Endometrium (tissue), 2 donors: Measurements from ENCODE around the gene TM7SF2.
"Not testable (repeated sequence)": the region's sequence is repeated elsewhere in the genome, so short reads cannot be mapped to it uniquely, and the experiment has no call there.

Experiments used
- FAIRE-seq: peaks from 2 replicates; lab custom pipeline; 2012; peaks lifted over from hg19 to GRCh38; lab: Jason Lieb, UNC
- donor health status: control.
- donor health status: control.

TM7SF2 gene

DNA sequence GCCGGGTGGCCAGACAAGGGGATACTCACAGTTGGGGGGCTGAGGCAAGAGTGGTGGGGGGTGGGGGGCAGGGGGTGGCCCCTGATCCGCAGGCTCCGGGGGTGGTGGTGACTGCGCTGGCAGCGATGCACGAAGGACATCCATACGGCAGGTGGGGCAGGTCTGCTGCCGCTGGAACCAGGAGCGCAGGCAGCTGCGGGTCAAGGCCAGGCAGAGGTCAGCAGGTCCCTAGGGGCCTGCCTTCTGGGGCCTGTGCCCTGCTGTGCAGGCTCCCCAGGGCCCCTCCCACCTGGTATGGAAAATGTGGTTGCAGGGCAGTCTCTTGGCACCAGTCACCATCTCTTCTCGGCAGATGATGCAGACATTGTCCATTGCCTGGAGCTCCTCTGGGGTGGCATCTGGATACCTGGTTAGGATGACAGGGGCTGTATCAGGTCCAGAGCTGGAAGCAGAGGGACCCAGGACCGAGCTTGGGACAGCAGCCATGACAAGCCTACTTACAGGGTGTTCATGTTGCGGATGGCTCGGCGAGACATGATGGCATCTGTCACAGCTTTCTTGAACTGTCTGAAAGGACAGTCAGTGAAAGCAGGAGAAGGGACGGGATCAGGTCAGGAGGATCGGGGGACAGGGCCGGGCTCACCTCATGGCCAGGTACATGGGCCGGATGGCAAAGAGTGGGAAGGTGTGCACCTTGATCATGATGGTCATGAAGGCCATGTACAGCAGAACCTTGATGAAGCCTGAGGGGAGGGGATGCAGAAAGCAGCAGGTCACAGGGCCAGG lies 19.2 kb downstream of the TM7SF2 start:
- FAIRE-seq, result no peak

DNA sequence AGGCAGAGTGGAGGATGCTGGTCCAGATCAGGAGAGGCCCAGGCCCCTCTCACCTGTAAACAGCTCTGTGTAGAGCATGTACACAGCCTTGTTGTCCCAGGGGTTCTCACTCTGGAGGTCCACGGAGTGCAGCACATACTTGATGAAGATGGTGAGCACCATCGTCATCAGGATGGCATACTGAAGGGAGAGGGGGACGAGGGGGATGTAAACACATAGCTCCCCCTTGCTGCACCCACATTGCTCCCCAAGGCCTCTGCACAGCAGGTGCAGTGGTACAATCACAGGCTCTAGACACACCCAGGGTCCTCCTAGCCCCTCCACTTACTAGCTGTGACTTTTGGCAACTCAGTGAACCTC lies 19.7 kb downstream of the TM7SF2 start:
- FAIRE-seq, result no peak

DNA sequence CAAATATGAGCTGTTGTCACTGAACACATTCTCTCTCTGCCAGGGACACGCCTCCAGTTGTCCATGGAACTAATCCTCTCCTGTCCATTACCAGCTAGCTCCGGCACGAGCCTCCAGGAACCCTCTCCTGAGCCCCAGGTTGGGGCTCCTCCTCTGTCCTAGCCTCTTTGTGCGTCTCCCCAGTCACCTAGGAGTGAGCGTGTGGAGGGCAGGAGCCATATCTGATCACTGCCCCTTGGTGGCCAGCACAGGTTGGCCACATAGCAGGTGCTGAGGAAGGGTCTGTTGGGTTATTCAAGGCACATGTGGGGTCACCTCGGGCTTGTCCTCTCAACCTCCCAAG lies 20.2 kb downstream of the TM7SF2 start:
- FAIRE-seq, result no peak

DNA sequence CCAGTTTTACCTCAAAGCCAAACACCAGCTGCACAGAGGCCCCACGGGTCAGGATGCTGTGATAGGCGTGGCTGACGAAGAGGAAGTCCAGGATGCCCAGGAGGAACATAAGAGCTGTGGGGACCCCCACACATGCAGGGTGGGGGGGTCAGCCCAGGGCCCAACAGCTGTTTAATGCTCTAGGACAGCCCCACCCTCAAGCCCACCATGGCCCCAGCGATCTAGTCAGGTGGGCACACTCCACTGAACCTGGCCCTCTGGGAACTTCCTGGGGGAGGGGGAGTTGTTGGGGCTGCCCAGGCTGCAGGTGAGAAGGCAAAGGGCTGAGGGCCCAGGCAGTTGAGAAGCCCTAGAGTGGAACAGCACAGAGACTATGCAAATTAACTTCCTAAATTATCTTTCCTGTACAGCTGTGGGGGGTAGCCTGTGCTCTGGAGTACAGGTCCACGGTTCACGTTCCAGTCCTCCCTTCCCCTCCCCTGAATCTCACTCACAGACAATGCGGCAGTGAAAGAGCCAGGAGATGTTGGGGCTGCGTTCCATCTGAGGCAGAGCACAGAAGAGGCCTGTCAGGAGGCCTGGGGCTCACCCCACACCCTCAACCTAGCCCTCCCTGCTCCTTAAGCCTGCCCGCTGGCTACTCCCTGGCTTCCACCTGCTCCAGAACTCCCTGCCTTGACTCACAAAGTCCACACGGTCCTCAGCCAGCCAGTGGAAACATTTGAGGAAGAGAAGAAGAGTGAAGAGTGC lies 20.7 kb downstream of the TM7SF2 start:
- no peak for FAIRE-seq

DNA sequence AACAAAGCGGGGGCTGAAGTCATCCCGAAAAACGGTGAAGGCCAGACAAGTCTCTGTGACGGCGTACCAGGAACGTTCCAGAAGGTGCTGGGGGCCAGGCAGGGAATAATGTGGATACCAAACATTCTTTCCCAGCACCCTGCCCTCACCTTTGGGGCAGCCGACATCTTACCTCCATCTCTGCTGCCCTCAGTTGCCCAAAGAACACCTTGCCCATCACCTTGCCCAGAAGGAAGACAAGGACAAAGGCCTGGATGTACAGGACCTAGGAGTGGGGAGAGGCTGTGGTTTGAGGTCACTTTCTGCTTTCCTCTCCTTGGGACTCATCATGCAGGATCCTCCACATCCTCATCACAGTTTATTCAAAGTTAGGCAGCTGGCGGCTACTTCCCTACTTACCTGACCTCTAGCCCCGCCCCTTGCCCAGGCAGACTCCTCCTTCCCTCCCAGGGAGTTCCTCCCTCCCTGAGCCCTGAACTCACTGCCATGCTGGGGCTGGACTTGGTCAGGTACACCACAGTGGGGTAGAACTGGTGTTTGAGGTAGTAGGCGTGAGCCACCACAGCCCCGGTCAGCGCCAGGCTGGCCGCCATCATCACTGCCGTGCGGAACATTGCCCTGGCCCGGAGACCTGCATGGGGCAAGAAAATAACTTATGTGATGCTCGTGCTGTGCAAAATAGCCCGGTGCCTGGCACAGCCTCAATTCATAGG lies 21.5 kb downstream of the TM7SF2 start:
- FAIRE-seq, result no peak

DNA sequence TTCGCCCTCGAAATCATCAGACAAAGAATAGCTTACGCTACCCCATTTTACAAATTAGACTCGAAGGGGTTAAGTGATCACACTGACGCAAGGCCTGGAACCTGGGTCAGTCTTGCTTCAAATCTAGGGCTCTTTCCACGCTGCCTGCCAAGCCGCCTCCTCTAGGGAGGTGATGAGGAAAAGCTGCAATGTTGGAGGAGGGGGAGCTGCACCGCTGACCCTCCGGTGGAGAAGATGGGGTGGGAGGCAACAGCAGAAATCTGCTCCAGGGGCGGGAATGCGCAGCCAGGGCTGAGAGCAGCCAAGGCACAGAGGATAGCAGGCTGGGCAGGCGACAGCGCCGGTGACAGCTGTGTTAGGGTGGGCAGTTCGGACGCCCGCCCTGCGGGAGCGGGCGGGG lies 22.1 kb downstream of the TM7SF2 start:
- no peak for FAIRE-seq

DNA sequence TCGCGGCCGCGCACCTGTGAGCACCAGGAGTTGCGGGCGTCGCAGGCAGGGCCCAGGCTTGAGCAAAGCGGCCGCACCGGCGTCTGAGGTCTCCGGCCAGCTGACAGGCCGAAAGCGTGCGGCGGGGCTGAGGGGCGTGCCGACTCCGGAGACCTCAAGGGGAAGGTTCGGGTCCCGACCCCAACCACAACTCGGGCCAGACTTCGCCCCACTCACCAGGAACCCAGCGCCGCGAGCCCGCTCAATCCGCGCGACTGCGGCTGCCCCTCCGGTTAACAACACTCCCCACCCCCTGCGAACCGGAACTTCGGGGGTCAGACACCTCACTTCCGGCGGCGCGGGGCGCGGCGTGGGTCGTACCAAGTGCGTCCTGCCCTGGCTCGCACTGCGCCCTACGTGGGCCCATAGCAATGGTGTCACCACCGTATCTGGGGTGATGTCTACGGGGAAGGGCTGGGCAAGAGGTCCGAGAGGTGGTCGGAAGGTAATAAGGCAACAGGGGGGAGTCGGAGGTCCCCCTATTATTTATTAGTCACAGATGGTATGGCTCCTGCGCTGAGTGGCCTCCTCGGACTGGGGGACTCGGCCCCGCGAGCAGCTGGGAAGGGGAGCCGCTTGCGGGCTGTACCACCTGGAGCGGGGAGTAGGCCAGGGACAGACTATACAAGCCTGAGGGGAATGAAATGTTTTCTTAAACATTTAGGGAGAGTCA lies 22.7 kb downstream of the TM7SF2 start, which contains the start of gene SYVN1:
Gene SYVN1 (minus strand): TSS at position 280 of the 712 bp plus-strand sequence. CDS start 918 bp downstream, outside the sequence.
- FAIRE-seq, result no peak

DNA sequence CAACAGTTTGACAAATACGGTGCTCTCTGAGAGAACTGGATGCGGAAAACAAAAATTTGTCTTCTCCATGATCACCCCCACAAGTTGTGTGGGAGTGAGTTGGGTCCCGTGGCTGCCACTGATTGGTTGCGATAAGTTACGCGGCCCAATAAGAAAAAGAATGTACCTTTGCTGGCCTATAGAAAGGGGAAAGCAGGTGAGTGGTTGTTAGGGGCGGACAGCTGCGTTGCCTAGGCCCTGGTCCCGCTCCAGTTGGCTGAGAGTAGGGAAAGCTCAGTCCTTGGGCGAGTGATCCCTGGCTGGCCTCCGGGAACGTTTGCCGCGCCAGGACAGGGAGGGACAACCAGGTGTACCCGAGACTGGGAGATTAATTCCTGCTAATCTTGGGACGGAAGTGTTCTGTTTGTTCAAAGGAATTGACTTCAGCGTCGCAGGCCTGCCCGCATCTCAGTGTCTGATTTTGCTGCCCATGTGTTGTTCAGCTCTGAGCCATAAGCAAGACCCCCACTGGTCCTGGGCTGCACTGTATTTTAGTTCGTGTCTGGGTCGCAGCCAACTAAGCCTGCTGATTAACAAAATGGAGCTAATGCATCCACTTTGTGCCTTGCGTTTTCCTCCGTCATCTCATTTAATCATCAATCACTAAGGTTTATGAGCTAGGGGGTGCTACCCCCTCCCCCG lies 23.4 kb downstream of the TM7SF2 start:
- FAIRE-seq, result peak; percentile 88

DNA sequence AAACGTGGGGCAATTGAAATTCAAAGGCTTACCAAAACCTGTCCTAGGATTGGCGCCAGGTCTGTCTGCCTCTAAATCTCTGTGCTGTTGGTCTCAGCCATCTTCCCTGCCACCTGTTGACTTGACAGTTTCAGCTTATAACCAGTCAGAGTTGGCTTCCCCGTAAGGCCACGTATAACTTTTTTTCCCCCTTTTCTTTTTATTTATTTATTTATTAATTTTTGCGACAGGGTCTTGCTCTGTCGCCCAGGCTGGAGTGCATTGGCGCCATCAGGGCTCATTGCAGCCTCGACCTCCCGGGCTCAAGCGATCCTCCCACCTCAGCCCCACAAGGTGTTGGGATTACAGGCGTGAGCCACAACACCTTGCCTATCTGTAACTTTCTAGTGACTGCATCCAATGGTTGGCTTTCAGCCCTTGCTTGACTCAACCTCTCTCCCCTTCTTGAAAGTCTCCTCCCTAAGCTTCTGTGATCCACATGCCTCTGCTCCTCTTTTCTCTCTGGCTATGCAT lies 24.0 kb downstream of the TM7SF2 start:
- FAIRE-seq, result no peak

DNA sequence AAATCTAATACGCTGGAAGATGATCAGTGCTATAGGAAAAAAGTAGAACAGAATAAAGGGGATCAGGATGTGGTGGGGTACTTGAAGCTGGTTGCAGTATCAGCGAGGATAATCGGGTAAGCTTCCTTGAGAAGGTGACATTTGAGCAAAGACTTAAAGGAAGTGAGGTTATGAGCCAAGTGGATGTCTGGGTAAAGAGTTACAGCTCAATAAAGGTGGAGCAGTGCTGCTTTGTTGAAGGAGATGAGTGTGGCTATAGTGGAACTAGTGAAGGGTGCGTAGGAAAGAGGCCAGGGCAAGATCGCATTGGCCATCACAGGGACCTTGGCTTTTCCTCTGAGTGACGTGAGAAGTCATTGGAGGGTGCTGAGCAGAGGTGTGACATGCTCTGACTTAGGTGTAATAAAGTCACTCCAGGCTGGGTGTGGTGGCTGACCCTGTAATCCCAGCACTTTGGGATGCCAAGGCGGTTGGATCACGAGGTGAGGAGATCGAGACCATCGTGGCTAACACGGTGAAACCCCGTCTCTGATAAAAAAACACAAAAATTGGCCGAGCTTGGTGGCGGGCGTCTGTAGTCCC lies 24.9 kb downstream of the TM7SF2 start:
- no peak for FAIRE-seq

DNA sequence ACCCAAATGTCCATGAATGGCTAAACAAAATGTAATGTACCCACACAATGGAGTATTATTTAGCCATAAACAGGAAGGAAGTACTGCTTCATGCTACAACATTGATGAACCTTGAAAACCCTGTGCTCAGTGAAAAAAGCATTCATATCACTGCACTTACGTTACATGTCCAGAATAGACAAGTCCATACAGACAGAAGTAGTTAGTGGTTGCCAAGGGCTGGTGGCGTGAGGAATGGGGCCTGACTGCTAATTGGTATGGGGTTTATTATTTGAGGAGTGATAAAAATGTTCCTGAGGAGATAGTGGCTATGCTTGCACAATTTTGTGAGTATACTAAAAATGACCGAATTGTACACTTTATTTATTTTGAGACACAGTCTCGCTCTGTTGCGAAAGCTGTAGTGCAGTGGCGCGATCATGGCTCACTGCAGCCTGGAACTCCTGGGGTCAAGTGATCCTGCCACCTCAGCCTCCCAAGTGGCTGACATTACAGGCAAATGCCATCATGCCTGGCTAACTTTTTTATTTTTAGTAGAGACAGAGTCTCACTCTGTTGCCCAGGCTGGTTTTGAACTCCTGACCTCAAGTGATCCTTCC lies 30.3 kb downstream of the TM7SF2 start:
- no peak for FAIRE-seq

DNA sequence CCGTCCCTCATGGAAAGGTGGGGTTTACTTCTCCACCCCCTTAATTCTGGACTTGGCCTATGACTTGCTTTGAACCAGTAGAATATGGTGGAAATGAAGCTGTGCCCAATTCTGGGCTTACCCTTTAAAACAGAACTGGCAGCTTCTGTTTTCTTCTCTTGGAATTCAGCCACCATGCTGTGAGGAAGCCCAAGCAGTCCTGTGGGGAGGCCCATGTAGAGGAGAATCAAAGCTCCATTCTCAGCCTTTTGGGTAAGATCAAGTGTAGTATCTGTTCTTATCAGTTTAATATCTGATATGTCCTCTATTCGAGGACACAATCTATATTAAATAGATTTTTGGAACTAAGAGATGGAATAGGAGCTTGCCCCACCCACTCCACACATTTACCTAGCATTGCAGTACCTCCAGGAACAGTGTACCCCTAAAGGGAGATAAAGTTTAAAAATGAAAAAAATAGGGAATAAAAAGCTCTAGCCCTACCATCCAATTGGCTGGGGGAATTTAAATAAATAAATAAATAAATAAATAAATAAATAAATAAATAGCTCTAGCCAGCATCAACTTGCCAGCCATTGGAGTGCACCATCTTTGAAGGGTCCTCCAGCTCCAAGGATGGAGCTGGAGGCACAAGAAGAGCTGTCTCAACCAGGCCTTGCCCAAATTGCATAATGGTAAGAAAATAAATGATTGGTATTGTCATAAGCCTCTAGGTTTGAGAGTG lies 35.8 kb downstream of the TM7SF2 start:
- FAIRE-seq, result no peak

DNA sequence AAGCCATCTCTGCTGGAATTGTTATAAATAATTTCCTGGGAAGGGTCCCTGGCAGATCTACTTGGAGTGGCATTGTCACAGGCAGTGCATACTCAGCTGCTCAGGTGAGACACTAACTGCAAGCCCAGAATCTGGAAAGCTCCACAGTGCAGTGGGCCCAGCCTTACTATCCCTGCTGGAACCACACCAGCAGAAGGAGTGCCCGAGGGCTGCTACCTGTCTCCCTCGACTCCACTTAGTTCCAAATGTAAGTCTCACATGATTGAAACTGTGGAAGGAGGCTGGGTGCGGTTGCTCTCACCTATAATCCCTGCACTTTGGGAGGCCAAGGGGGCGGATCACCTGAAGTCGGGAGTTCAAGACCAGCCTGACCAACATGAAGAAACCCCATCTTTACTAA lies 37.0 kb downstream of the TM7SF2 start:
- no peak for FAIRE-seq

DNA sequence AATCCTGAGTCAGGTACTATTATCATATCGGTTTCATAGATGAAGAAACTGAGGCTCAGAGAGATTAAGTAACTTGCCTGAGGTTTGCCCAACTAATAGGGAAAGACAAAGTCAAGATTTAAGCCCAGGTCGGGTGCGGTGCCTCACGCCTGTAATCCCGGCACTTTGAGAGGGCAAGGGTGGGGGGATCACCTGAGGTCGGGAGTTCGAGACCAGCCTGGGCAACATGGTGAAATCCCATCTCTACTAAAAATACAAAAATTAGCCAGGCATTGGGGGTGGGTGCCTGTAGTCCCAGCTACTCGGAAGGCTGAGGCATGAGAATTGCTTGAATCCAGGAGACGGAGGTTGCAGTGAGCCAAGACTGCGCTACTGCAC lies 38.4 kb downstream of the TM7SF2 start:
- not testable (repeated sequence) for FAIRE-seq

DNA sequence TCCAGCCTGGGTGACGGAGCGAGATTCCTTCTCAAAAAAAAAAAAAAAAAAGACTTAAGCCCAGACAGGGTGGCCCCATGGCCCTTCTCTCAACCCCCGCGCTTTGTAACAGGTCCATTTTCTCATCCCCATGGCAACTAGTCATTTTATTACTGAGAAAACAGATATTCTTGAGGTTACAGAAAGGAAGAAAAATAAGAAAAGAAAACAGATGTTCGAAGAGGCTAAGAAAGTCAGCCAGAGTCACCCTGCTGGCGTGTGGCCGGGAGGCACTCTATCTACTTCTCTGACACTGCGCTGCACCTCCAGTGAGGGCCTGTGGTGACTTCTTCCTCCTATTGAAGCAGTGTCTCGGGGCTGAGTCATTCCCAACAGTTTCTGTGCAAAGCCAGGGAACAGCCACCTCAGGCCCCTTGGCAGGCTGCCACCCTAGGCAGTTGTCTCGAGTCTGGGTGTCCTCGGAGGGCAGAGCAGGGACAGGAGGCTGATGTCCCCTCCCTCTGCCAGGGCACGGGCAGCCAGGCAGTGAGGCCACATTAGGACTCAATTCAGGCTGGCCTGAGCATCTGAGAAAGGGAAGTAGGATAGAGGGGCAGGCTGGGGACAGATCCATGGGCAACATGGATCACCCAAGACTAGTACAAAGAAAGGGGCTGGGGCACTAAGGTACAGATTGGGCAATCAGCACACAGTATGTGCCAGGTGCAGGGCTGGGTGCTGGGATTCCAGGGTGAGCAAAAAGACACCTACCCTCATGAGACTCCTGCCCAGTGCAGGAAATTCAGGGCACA lies 39.0 kb downstream of the TM7SF2 start:
- FAIRE-seq, result peak; percentile 23

DNA sequence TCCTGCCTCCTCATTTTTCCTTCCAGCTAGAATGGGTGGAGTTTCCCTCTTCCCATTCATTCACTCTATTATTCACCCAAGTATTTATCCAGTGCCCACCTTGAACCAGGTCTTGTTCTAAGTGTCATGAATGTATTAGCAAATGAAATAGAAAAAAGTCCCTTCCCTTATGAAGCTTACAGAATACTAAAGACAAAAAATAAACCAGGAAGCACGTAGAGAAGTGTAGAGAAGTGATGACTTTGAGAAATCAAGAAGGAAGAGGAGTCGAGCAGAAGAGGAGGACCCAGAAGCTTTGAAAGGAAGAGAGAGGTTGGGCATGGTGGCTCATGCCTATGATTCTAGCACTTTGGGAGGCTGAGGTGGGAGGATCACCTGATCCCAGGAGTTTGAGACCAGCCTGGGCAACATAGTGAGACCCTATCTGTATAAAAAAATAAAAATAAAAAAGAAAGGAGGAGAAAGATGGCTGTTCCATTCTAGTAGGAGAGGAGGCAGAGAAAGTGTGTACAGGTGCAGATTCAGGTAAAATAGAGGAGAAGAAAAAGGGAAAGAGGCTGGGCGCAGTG lies 39.7 kb downstream of the TM7SF2 start:
- FAIRE-seq, result no peak

DNA sequence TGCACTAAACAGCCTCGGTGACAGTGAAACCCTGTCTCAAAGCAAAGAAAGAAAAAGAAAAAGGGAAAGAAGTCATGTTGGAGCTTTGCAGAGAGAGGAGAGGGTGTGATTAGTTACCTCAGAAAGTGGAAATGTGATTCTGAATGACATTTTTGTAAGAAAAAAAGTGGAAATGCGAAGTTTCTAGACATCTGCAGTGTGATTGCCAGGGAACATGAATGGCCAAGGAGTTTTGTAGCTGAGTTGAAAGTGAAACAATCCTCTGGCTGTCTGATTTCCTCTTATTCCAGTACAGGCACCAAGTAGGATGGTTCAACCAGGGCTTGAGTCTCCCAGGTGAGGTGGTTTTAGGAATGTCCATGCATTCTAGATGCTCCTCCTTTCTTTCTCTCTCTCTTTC lies 40.5 kb downstream of the TM7SF2 start:
- FAIRE-seq, result no peak

DNA sequence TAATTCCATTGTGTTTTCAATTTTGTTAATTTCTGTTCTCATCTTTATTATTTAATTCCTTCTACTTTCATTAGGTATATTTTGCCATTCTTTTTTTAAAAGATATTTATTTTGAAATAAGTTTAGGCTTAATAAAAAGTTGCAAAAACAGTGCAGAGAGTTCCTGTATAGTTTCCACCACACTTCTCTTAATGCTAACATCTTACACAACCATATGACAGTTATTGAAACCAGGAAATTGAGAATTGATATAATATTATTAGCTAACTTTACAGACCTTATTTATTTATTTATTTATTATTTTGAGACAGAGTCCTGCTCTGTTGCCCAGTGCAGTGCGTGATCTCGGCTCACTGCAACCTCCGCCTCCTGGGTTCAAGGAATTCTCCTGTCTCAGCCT lies 44.6 kb downstream of the TM7SF2 start:
- no peak for FAIRE-seq

DNA sequence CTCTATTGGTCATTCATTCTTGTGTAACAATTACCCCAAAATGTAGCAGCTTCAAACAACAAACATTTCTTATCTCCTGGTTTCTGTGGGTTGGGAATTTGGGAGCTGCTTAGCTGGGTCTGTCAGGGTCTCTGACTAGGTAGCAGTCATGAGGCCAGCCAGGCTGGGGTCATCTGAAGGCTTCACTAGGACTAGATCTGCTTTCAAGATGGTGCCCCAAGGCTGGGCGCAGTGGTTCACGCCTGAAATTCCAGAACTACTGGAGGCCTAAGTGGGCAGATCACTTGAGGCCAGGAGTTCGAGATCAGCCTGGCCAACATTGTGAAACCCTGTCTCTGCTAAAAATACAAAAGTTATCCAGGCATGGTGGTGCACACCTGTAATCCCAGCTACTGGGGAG lies 45.3 kb downstream of the TM7SF2 start:
- FAIRE-seq, result no peak
